GM12875 (cell line): ENCODE data around the gene TBCD.
"Not testable (repeated sequence)": the region's sequence is repeated elsewhere in the genome, so short reads cannot be mapped to it uniquely, and the experiment has no call there.

Experiments
- H3K4me3 ChIP-seq: one replicate; pipeline ENCODE4 v1.5.1; 2011; ENCODE audit warnings: low read depth, low read length, control low read depth
- CTCF ChIP-seq: IDR thresholded peaks from 2 replicates; pipeline ENCODE4 v1.5.1; 2011; ENCODE audit warnings: low read depth, mild to moderate bottlenecking, control low read depth, inconsistent platforms, low read length, moderate library complexity, borderline replicate concordance; ENCODE audit not compliant: insufficient read depth

Gene TBCD

GRCh38 chr17:82782657-82783207 lies 30.9 kb downstream of the TBCD start:
- H3K4me3 ChIP-seq, result no peak overlapping the region
- TF ChIP-seq CTCF, result no peak

GRCh38 chr17:82783498-82783897 lies 31.6 kb downstream of the TBCD start:
- H3K4me3 ChIP-seq, result no peak overlapping the region
- TF ChIP-seq CTCF, result no peak

- H3K4me3 ChIP-seq, result not testable (repeated sequence)
Observed at GRCh38 chr17:82785581-82785980, 33.7 kb downstream of the TBCD start.

GRCh38 chr17:82786427-82786826 lies 34.6 kb downstream of the TBCD start:
- TF ChIP-seq CTCF, result no peak
- H3K4me3 ChIP-seq, result no peak overlapping the region

- no peak overlapping the region for H3K4me3 ChIP-seq
- no peak for TF ChIP-seq CTCF
Observed at GRCh38 chr17:82787081-82787848, 35.4 kb downstream of the TBCD start.

GRCh38 chr17:82788206-82789001 lies 36.5 kb downstream of the TBCD start:
- no peak overlapping the region for H3K4me3 ChIP-seq
- no peak for TF ChIP-seq CTCF

- no peak overlapping the region for H3K4me3 ChIP-seq
- no peak for TF ChIP-seq CTCF
Observed at GRCh38 chr17:82789051-82789592, 37.3 kb downstream of the TBCD start.
